ENCODE data around the gene KIF1A.

Gene KIF1A

DNA sequence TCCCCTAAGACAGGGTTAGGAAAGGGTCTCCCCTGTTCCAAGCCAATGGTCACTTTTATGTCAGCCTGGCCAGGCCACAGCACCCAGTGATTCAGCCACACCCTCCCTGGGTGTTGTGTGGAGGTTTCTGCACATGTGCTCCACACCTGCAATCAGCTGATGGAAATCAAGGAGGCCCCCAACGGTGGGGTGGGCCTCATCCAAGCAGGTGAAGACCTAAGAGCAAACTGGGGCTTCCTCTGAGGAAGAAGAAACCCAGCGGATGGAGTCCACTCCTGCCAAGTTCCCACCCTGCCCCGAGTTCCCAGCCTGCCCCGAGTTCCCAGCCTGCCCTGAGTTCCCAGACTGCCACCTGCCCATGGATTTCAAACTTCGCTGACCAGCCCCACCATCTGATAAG is 55.4 kb downstream of the KIF1A start:
- DNase-seq (ENCODE audit: low read depth, low spot score), result no peak
- TF ChIP-seq, protein P1, sequence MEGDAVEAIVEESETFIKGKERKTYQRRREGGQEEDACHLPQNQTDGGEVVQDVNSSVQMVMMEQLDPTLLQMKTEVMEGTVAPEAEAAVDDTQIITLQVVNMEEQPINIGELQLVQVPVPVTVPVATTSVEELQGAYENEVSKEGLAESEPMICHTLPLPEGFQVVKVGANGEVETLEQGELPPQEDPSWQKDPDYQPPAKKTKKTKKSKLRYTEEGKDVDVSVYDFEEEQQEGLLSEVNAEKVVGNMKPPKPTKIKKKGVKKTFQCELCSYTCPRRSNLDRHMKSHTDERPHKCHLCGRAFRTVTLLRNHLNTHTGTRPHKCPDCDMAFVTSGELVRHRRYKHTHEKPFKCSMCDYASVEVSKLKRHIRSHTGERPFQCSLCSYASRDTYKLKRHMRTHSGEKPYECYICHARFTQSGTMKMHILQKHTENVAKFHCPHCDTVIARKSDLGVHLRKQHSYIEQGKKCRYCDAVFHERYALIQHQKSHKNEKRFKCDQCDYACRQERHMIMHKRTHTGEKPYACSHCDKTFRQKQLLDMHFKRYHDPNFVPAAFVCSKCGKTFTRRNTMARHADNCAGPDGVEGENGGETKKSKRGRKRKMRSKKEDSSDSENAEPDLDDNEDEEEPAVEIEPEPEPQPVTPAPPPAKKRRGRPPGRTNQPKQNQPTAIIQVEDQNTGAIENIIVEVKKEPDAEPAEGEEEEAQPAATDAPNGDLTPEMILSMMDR (IDR thresholded peaks at IDR 0.05; ENCODE audit: insufficient read depth, low read length, missing control alignments), result no peak
- ChIA-PET POLR2A (no interaction called here), CTCF (no interaction called here)
- no peak overlapping the region for H3K4me3 ChIP-seq (ENCODE audit: low read depth, low read length)

DNA sequence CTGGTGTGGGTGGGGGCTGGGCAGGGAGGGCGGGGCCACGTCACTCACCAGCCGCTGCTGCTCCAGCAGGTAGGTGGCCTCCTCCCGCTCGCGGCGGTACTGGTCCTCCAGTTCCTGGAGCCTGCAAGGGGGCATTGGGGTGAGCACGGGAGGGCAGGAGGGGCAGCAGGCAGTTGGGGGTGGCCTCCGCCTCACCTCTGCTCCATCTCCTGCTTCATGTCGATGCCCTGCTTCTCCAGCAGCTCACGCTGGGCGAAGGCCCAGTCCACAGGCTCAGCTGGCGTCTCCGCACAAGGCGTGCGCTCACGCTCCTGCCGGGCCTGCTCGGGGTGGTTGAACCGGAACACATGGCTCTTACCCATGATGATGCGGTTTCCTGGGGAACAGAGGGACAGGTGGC is 57.0 kb downstream of the KIF1A start:
- TF ChIP-seq, protein P1 (IDR thresholded peaks at IDR 0.05; ENCODE audit: insufficient read depth, low read length, missing control alignments), result no peak
- POLR2A ChIA-PET, result no interaction called here
- H3K4me3 ChIP-seq (ENCODE audit: low read depth, low read length), result no peak overlapping the region
- no peak for DNase-seq (ENCODE audit: low read depth, low spot score)
- CTCF ChIA-PET, result no interaction called here

DNA sequence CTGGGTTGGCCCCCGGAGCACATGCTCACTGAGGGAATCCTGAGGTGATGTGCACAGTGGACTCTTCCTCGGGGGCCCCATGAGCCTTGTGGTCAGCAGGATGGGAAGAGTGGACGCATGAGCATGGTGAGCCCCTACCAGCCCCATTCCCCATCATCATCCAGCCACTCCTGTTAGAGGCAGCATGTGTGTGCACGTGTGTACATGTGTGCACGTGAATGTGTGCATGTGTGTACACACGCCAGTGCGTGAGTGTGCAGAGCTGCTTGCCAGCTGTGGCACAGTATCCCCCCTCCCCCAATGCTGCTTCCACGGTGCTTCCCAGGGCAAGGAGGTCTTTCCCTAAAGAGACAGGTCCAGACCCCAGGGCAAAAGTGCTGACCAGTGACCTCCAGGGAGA is 57.8 kb downstream of the KIF1A start:
- TF ChIP-seq, protein P1 (IDR thresholded peaks at IDR 0.05; ENCODE audit: insufficient read depth, low read length, missing control alignments), result no peak
- ChIA-PET CTCF (no interaction called here), POLR2A (no interaction called here)
- no peak for DNase-seq (ENCODE audit: low read depth, low spot score)
- H3K4me3 ChIP-seq (ENCODE audit: low read depth, low read length), result no peak overlapping the region

DNA sequence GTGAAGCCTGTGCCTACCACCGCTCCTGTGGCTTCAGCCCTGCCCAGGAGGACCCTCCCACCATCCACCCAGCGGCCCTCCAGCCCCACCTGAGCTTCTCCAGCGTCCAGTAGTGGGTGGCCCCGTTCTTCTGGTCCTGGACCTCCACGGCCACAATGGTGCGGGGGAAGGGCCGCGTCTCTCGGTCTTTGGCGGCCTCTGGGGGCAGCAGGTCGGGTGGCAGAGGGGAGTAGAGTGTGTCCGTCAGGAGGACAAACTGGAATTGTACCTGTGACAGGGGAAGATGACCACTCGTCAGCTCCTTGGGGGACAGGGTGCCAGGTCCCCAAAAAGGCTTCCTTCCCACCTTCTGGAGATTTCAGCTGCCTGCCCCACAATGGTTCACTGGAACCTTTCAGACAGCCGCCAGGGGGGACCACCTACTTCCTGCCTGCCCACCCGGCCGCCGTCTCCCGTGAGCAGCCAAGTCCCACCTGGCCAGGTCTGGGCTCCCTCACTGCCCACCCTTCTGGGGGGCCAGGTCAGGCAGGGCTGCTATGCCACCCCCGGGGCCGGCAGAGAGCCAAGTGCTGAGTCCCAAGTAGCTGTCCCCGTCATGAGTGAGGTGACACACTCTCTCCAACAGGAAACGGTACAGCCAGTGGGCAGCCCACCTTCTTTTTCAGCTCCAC is 59.3 kb downstream of the KIF1A start:
- CTCF ChIA-PET, result no interaction called here
- POLR2A ChIA-PET, result no interaction called here

DNA sequence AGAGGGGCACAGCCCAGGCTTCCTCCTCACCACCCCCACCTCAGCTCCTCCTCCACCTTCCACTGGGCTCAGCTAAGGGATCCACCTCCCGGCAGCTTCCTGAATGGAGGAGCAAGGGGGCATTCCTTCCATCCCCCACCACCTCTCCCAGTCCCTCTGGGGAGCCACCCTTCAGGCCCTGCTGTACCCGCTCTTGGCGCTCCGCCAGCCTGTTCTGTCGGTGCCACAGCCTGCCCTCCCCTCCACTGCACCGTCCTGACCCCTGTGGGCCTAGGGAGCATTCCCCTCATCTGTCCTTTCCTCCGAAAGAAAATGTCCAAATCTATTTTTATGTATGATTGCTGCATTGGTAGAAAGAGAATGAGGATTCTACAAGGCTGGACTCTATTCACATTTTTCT is 59.9 kb downstream of the KIF1A start:
- ChIA-PET CTCF (no interaction called here), POLR2A (no interaction called here)
- H3K4me3 ChIP-seq (ENCODE audit: low read depth, low read length), result no peak overlapping the region
- no peak for DNase-seq (ENCODE audit: low read depth, low spot score)
- TF ChIP-seq, protein P1 (IDR thresholded peaks at IDR 0.05; ENCODE audit: insufficient read depth, low read length, missing control alignments), result no peak

More for the DNA sequence above, 59.3 kb downstream of the KIF1A start:
- H3K4me3 ChIP-seq (ENCODE audit: low read depth, low read length), result no peak overlapping the region
- DNase-seq (ENCODE audit: low read depth, low spot score), result no peak
- TF ChIP-seq, protein P1 (IDR thresholded peaks at IDR 0.05; ENCODE audit: insufficient read depth, low read length, missing control alignments), result no peak

DNA sequence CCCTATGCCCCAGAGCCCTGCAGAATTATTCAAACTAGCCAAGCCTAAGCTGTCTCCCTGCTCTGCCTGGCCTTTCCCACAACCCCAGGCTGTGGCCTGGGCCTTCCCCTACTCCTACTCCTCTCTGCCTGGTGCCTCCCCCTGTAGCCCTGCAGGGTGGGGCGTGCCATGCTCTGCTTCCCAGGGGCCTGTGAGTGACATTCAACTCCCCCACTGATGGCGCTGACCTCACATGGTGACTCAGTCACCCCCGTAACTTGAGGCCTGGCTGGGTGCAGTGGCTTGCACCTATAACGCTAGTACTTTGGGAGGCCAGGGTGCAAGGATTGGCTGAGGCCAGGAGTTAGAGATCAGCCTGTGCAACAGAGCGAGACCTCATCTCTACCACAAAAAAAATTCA is 60.6 kb downstream of the KIF1A start:
- POLR2A ChIA-PET, result no interaction called here
- no peak overlapping the region for H3K4me3 ChIP-seq (ENCODE audit: low read depth, low read length)
- DNase-seq (ENCODE audit: low read depth, low spot score), result no peak
- TF ChIP-seq, protein P1 (IDR thresholded peaks at IDR 0.05; ENCODE audit: insufficient read depth, low read length, missing control alignments), result no peak
- CTCF ChIA-PET, result no interaction called here
